ENCODE data around the gene F3. TPM values are rescaled to one million over a fixed set of nuclear protein-coding genes. Genes with fewer than 3 reads are reported as not detected.
"Not testable (repeated sequence)": the region's sequence is repeated elsewhere in the genome, so short reads cannot be mapped to it uniquely, and the experiment has no call there.

The F3 gene
- total RNA-seq, 4 donors from 2014 or later = 3.1 to 10.8 (median 6.3) TPM

DNA sequence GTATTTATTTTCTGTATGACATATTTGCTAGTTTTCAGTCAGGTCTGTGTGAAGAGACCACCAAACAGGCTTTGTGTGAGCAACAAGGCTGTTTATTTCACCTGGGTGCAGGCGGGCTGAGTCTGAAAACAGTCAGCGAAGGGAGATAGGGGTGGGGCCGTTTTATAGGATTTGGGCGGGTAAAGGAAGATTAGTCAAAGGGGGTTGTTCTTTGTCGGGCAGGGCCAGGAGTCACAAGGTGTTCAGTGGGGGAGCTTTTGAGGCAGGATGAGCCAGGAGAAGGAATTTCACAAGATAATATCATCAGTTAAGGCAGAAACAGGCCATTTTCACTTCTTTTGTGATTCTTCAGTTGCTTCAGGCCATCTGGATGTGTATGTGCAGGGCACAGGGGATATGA is 24.9 kb upstream of the F3 start:
- H3K4me3 ChIP-seq; in situ Hi-C loops (cut with MboI; ENCODE audit: low sequenced_read_pairs in 4 of 4); H3K27ac ChIP-seq; ATAC-seq; DNase-seq; H3K4me1 ChIP-seq; intact Hi-C loops (cut with DNase I; ENCODE audit: low total_unique reads); H3K36me3 ChIP-seq; H3K27me3 ChIP-seq; H3K9me3 ChIP-seq: not testable (repeated sequence)

DNA sequence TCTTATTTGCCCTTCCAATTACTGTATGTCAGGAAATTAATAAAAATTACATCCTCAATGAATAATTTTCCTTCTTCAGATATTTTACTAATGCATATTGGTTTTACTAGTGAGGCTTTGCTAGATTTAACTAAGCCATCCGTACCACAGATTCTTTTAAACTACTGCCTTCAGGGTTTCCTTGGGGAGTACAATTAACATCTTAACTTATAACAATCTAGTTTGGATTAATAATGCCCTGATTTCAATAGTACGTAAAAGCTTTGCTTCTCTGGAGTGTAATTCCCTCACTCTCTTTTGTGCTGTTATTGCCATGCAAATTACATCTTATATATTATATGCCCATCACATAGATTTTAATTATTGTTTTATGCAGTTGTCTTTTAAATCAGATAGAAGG is 24.3 kb upstream of the F3 start:
- no peak for TF ChIP-seq POLR2A (IDR thresholded peaks at IDR 0.05)
- TF ChIP-seq, protein P1, sequence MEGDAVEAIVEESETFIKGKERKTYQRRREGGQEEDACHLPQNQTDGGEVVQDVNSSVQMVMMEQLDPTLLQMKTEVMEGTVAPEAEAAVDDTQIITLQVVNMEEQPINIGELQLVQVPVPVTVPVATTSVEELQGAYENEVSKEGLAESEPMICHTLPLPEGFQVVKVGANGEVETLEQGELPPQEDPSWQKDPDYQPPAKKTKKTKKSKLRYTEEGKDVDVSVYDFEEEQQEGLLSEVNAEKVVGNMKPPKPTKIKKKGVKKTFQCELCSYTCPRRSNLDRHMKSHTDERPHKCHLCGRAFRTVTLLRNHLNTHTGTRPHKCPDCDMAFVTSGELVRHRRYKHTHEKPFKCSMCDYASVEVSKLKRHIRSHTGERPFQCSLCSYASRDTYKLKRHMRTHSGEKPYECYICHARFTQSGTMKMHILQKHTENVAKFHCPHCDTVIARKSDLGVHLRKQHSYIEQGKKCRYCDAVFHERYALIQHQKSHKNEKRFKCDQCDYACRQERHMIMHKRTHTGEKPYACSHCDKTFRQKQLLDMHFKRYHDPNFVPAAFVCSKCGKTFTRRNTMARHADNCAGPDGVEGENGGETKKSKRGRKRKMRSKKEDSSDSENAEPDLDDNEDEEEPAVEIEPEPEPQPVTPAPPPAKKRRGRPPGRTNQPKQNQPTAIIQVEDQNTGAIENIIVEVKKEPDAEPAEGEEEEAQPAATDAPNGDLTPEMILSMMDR (IDR thresholded peaks at IDR 0.05 in 4 of 5, conservative IDR thresholded peaks at IDR 0.05 in 1 of 5) = no peak
- Histone ChIP-seq H3K4me3 (no peak overlapping the region), H3K4me1 (no peaks in the 10 kb centered on the region), H3K27me3 (no peaks in the 10 kb centered on the region), H3K9me3 (no peaks in the 10 kb centered on the region), H3K36me3 (no peaks in the 10 kb centered on the region), H3K27ac (no peak overlapping the region)
- ATAC-seq (no peak), DNase-seq (no peak)
- in situ Hi-C loops (cut with MboI; ENCODE audit: low sequenced_read_pairs in 4 of 4) (no loop called here), intact Hi-C loops (cut with DNase I; ENCODE audit: low total_unique reads) (no loop called here)

DNA sequence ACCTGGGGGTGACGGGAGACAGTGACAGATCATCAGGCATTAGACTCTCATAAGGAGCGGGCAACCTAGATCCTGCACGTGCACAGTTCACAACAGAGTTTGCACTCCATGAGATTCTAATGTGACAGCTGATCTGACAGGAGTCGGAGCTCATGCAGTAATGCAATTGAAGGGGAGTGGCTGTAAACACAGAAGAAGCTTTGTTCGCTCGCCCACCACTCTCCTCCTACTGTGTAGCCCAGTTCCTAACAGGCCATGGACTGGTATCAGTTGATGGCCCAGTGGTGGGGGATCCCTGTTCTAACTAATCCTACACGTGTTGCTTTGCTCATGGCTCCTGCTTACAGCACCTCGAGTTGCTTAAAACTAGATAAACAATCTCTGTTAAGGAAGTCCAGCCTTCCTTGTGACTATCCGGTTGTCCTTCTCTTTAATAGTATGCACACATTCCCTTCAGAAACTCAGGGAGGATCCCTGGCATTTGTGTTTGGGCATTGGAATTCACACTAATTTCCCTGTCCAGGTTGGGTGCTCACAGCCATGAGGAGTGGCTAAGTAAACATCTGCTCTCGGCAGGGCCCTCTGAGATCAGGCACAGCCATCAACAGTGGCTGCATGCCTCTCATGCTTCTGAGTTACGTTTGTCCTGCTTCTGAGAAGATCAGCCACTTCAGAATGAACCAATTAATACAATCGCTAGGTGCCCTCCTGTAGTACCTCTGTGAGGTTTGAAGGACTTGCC is 21.1 kb upstream of the F3 start:
- Histone ChIP-seq H3K36me3 (no peaks in the 10 kb centered on the region), H3K27ac (no peak overlapping the region), H3K9me3 (no peaks in the 10 kb centered on the region), H3K27me3 (no peaks in the 10 kb centered on the region), H3K4me1 (no peaks in the 10 kb centered on the region), H3K4me3 (no peak overlapping the region)
- ATAC-seq (no peak), DNase-seq (no peak)
- TF ChIP-seq, protein P1 (IDR thresholded peaks at IDR 0.05 in 4 of 5, conservative IDR thresholded peaks at IDR 0.05 in 1 of 5) = no peak
- no peak for TF ChIP-seq POLR2A (IDR thresholded peaks at IDR 0.05)
- in situ Hi-C loops (cut with MboI; ENCODE audit: low sequenced_read_pairs in 4 of 4) (no loop called here), intact Hi-C loops (cut with DNase I; ENCODE audit: low total_unique reads) (no loop called here)

DNA sequence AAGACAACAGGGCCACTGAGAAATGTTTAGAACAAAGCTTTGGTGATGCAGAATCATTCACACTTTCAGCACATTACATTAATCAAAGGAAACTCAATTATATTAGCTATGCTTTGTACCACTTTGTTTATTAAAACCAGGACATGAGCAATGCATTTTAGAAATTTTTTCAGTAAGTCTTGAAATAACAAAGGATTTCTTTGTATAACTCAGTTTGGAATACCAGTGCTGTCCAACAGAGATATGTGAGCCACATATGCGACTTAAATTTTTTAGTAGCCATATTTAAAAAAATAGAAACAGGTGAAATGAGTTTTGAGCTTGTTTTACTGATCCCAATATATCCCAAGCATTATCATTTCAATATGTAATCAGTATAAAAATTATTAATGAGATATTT is 18.8 kb upstream of the F3 start:
- Histone ChIP-seq H3K27ac (no peak overlapping the region), H3K4me1 (no peaks in the 10 kb centered on the region), H3K9me3 (no peaks in the 10 kb centered on the region), H3K4me3 (no peak overlapping the region), H3K27me3 (no peaks in the 10 kb centered on the region), H3K36me3 (no peaks in the 10 kb centered on the region)
- TF ChIP-seq POLR2A (IDR thresholded peaks at IDR 0.05) = no peak
- TF ChIP-seq, protein P1 (IDR thresholded peaks at IDR 0.05 in 4 of 5, conservative IDR thresholded peaks at IDR 0.05 in 1 of 5) = no peak
- DNase-seq (no peak), ATAC-seq (no peak)
- in situ Hi-C loops (cut with MboI; ENCODE audit: low sequenced_read_pairs in 4 of 4) = no loop called here
- intact Hi-C loops (cut with DNase I; ENCODE audit: low total_unique reads) = no loop called here

DNA sequence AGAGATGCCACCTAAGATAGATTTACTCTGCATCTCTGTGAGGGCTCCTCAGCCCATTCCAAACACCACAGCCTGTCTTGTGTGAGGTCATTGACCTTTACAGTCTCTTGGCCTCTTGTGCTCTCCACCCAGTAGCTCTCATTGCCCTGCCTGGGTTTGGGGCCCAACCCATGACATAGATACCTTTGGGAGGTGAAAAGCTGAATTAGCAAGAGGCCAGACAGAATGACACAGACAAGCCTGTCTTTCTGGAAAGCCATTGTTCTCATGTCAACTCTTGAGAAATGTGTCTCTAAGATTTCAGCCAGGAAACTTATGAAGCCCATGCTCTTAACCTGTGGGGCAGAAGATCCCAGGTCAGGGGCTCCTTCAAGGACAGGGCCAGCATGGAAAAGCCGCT is 18.4 kb upstream of the F3 start:
- Histone ChIP-seq H3K9me3 (no peaks in the 10 kb centered on the region), H3K36me3 (no peaks in the 10 kb centered on the region), H3K4me3 (no peak overlapping the region), H3K27ac (no peak overlapping the region), H3K4me1 (no peaks in the 10 kb centered on the region), H3K27me3 (no peaks in the 10 kb centered on the region)
- in situ Hi-C loops (cut with MboI; ENCODE audit: low sequenced_read_pairs in 4 of 4) (no loop called here), intact Hi-C loops (cut with DNase I; ENCODE audit: low total_unique reads) (no loop called here)
- ATAC-seq (no peak), DNase-seq (no peak)
- no peak for TF ChIP-seq POLR2A (IDR thresholded peaks at IDR 0.05)
- TF ChIP-seq, protein P1 (IDR thresholded peaks at IDR 0.05 in 4 of 5, conservative IDR thresholded peaks at IDR 0.05 in 1 of 5) = no peak

All from gastrocnemius medialis (tissue), 4 donors.